Lung (tissue), 12 donors: Measurements from ENCODE around the gene PPP1R12C. TPM values are rescaled to one million over a fixed set of nuclear protein-coding genes. Genes with fewer than 3 reads are reported as not detected.

Experiments
- ATAC-seq: fragments of 200-7000 bp; cut with Tn5 transposase; one replicate; pipeline ENCODE4 v1.9.1; 2020; ENCODE audit warnings: moderate number of reproducible peaks; ENCODE audit not compliant: insufficient read depth, low FRiP score
- DNase-seq, 3 donors: peaks; one replicate each; pipeline ENCODE4 v3.0.0-alpha.2; 2013 to 2017
- H3K27ac ChIP-seq, 2 donors: one replicate each; pipeline ENCODE4 v1.5.1; 2013; ENCODE audit warnings: mild to moderate bottlenecking in 2 of 2, moderate library complexity in 2 of 2, control low read depth in 1 of 2, inconsistent platforms in 1 of 2, low read depth in 1 of 2, low read length in 1 of 2
- H3K27me3 ChIP-seq, 3 donors: one replicate each; pipeline ENCODE4 v1.5.1; 2013; ENCODE audit warnings: low read length in 2 of 3; ENCODE audit not compliant: control insufficient read depth in 3 of 3, insufficient read depth in 3 of 3
- H3K36me3 ChIP-seq, 4 donors: one replicate each; pipeline ENCODE4 v1.5.1; 2013; ENCODE audit warnings: low read length in 4 of 4, mild to moderate bottlenecking in 1 of 4, moderate library complexity in 1 of 4; ENCODE audit not compliant: control insufficient read depth in 4 of 4, insufficient read depth in 4 of 4
- H3K4me1 ChIP-seq, 5 donors: one replicate each; pipeline ENCODE4 v1.5.1; 2013; ENCODE audit warnings: low read length in 5 of 5, mild to moderate bottlenecking in 2 of 5, moderate library complexity in 1 of 5; ENCODE audit not compliant: control insufficient read depth in 5 of 5, insufficient read depth in 5 of 5
- H3K4me3 ChIP-seq: one replicate; pipeline ENCODE4 v1.5.1; 2013; ENCODE audit warnings: mild to moderate bottlenecking, control low read depth, moderate library complexity
- H3K9ac ChIP-seq, 2 donors: one replicate each; pipeline ENCODE4 v1.5.1; 2013; ENCODE audit warnings: low read length in 2 of 2, control low read depth in 1 of 2; ENCODE audit not compliant: insufficient read depth in 1 of 2
- H3K9me3 ChIP-seq, 4 donors: one replicate each; pipeline ENCODE4 v1.5.1; 2013; ENCODE audit warnings: low read length in 3 of 4, mild to moderate bottlenecking in 1 of 4, moderate library complexity in 1 of 4; ENCODE audit not compliant: control insufficient read depth in 4 of 4, insufficient read depth in 3 of 4
- CTCF ChIP-seq: IDR thresholded peaks from 2 replicates; pipeline ENCODE4 v1.5.1; 2012; ENCODE audit warnings: mild to moderate bottlenecking; ENCODE audit errors: control extremely low read depth, extremely low read depth
- WGBS, 2 donors: extraction: QIAGEN DNeasy Blood & Tissue Kit; methylation state at CpG; one replicate each; pipeline ENCODE4 v1.1.7; 2013; 5-methylcytosine and 5-hydroxymethylcytosine counted together
- polyA plus RNA-seq, 2 donors: library from polyadenylated mRNA; stranded (reverse); fragments of 200-250 nt; gene quantifications; one replicate each; pipeline ENCODE4 v1.2.1, GENCODE V29; 2013
- total RNA-seq, 2 donors: library from RNA; depleted of rRNA in 1 of 2; stranded (reverse); fragments of >200 nt in 1 of 2; gene quantifications; one replicate each; pipeline ENCODE4 v1.2.1, GENCODE V29; 2014 to 2021
- donor health status: control.
- donor health status: control.
- donor health status: Bipolar disorder and iron deficiency.
- donor health status: healthy.
- donor health status: DM: yes; HTN: yes; CAD: no.

Gene PPP1R12C
- total and polyA plus RNA-seq, 4 donors = 47.4 to 163 (median 111) TPM

GRCh38 chr19:55105237-55105636 lies 12.2 kb downstream of the PPP1R12C start:
- no peak overlapping the region for H3K9ac ChIP-seq
- no peaks in the 10 kb centered on the region for H3K4me1 ChIP-seq

GRCh38 chr19:55103190-55103589 lies 14.2 kb downstream of the PPP1R12C start:
- peaks cover 0 to 3% (median 0%) of the 10 kb centered on the region in 5 donors for H3K4me1 ChIP-seq
- 99 to 100% methylated on average over 9 of the region's 9 CpGs for WGBS, 2 donors
- H3K27me3 ChIP-seq = no peaks in the 10 kb centered on the region
- H3K9ac ChIP-seq = no peak overlapping the region
- TF ChIP-seq CTCF = no peak
- H3K4me3 ChIP-seq = no peak overlapping the region
- H3K36me3 ChIP-seq = peaks cover 4 to 35% (median 18%) of the 10 kb centered on the region in 4 donors
- peaks cover 0 to 4% (median under 1%) of the 10 kb centered on the region in 4 donors for H3K9me3 ChIP-seq
- DNase-seq = no peak
- no peak overlapping the region for H3K27ac ChIP-seq
- ATAC-seq = no peak

More at GRCh38 chr19:55105237-55105636, 12.2 kb downstream of the PPP1R12C start:
- no peaks in the 10 kb centered on the region for H3K27me3 ChIP-seq
- DNase-seq (no peak), ATAC-seq (no peak)
- peaks cover 0 to 4% (median under 1%) of the 10 kb centered on the region in 4 donors for H3K9me3 ChIP-seq
- no peak for TF ChIP-seq CTCF
- no peak overlapping the region for H3K27ac ChIP-seq
- H3K4me3 ChIP-seq = no peak overlapping the region
- 81 to 92% methylated on average over 2 of the region's 2 CpGs for WGBS, 2 donors
- H3K36me3 ChIP-seq = peaks cover 4 to 31% (median 18%) of the 10 kb centered on the region in 4 donors

- Histone ChIP-seq H3K9me3 (peaks cover 0 to 4% (median under 1%) of the 10 kb centered on the region in 4 donors), H3K27ac (no peak overlapping the region), H3K9ac (no peak overlapping the region), H3K4me1 (peaks cover 0 to 3% (median 0%) of the 10 kb centered on the region in 5 donors), H3K27me3 (no peaks in the 10 kb centered on the region), H3K4me3 (no peak overlapping the region), H3K36me3 (peaks cover 4 to 39% (median 18%) of the 10 kb centered on the region in 4 donors)
- no peak for TF ChIP-seq CTCF
- ATAC-seq = no peak
- 86 to 96% methylated on average over 10 of the region's 10 CpGs for WGBS, 2 donors
- DNase-seq = no peak
Measured at GRCh38 chr19:55101261-55101660, 16.2 kb downstream of the PPP1R12C start.
